Measurements from ENCODE around the gene ABCE1.

Gene ABCE1

GRCh38 chr4:145097821-145098674, at the start of gene ABCE1, which contains the start of gene ANAPC10:
Gene ABCE1 (plus strand): TSS chr4:145098311. CDS start chr4:145104413, 6,102 bp downstream.
Gene ANAPC10 (minus strand): TSS chr4:145098196. CDS start chr4:145096099, 2,097 bp downstream.
- peak; percentile 96 for DNase-seq

DNA sequence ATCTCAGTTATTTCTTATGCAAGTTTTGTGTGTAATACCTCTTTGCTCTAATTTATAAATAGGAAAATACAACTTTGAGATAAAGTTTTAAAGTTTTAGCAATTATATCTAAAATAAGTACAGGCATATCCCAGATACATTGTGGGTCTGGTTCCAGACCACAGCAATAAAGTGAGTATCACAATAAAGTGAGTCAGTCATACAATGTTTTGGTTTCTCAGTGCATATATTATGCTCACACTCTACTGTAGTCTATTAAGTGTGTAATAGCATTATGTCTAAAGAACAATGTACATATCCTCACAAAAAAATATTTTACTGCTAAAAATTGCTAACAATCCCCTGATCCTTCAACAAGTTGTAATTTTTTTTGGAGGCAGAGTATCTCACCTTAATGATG, 49.3 kb upstream of the ABCE1 start:
- DNase-seq: no peak

- DNase-seq: no peak
Observed at GRCh38 chr4:145049241-145049640, 48.9 kb upstream of the ABCE1 start.

- DNase-seq: no peak
Observed at GRCh38 chr4:145055533-145056257, 42.4 kb upstream of the ABCE1 start.

DNA sequence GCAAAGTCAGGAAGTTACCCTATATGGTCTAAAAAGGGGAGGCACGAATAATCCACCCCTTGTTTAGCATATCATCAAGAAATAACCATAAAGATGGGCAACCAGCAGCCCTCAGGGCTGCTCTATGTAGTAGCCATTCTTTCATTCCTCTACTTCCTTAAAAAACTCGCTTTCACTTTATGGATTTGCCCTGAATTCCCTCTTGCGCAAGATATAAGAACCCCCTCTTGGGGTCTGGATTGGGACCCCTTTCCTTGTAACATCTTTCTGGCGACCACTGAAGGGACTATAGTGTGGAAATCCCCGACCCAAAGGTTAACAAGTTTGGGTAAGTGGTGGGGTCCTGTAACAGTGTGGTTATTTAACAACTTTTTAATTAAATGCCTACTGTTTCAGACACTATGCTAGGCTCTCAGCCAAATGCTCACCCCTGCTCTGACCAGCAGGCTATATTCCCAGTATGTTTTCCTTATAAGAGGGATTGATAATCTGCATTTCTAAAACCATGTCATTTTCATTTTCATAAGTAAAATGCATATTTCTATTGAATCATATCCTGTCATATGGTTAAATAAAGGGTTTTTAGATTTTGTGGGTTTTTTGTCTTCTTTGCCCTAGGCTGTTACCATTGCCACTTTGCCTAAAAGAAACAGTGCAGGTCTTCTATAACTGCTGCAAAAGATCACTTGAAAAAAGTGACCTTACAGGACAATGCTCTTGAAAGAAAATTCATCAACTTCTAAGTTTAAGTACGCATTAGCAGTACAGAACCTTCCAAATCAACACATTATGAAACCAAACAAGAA, 41.6 kb upstream of the ABCE1 start:
- DNase-seq: no peak

DNA sequence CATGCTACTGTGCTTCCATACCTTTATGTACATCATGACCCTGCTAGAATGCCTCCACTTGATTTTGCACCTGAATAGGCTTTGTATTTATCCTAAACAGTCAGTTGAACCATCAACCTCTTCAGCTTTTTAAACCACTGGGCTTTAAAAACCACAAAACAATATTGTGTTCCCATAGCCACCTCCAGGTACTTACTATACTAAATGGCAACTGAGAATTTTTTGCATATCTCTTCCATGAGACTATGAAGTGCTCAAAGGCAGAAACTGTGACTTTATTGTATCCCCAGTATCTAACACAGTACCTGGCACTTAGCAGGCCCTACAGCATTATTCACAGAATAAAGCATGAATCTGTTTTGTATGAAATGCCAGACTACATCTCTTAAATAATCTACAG, 39.9 kb upstream of the ABCE1 start:
- no peak for DNase-seq

GRCh38 chr4:145061318-145061920, 36.7 kb upstream of the ABCE1 start:
- no peak for DNase-seq

DNA sequence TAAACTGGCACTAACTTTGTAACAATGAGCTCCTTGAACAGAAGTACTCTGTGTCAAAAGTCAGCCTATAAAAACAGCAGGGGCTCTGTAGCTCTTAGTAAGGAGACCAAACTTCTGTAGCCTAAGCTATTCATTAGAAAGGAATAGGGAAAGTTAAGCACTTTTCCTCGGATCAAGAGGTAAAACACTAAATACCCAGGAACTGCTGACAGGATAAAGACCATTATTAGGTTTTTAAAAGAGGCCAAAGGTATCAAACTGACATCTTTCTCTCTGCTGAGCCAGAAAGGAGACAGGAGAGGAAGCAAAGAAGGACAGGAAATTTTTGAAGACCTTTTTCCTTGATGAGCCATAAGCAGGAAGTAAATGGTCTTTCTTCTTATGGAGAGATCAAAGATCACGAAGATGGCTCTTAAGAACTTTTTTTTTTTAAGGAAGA, 32.0 kb upstream of the ABCE1 start:
- no peak for DNase-seq

- DNase-seq: no peak
Observed at GRCh38 chr4:145069361-145069760, 28.8 kb upstream of the ABCE1 start.

DNA sequence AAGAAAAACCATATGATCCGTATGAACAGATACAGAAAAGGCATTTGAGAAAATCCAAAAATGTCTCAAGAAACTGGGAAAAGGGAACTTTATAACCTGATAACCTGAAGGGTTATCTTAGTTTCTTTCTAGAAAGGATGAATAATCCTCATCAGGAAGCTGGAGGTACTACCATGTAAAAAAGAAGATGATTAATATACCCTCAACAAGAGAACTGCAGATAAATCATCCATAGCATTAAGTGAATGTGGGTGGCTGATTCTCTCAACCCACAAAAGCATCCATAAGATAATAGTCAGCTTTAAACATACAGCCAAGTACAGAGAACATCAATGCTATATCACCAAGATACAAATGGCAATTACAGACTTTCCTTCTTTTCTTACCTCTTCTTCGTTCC, 26.6 kb upstream of the ABCE1 start:
- no peak for DNase-seq

DNA sequence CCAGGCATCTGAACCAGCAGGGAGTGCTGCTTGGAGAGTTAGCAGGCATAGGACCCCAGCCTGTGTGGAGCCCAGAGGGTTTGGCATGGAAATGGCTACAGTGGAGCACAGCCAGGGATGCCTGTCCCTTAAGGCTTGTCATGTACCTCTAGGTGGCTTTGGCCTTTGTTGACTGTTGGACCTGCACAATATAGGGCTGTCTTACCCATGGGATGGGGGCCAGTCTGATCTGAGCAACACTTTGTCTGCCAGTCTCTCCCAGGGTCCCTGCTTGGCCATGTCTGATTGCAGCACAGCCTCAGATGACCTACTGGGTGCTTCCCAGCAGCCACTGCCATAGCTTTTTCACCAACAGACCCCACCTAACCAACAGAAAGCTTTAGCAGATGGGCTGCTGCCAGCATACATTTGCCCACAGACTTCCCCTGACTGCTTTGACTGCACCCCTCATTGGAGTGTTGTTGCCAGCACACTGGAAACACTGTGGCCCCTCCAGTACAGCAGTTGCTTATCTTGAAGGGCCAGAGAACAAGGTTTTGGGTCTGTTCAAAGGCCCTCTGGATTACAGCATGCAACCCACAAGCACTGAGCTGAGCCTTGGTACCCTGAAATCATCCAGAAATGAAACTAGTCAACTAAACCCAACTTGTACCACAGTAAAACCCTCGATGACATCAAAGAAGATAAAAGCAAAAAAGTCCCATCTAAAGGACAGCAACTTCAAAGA, 22.2 kb upstream of the ABCE1 start:
- DNase-seq: no peak

DNA sequence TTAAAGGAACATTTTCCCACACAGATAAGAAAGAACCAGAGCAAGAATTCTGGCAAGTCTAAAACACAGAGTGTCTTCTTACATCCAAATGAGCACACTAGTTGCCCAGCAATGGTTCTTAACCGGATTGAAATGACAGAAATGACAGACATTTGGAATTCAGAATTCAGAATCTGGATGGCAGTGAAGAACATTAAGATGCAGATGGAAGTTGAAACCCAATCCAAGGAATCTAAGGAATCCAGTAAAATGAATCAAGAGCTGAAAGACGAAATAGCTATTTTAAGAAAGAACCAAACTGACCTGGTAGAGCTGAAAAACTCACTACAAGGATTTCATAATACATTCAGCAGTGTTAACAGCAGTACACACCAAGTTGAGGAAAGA, 21.6 kb upstream of the ABCE1 start:
- DNase-seq: no peak

GRCh38 chr4:145081756-145082155, 16.4 kb upstream of the ABCE1 start:
- DNase-seq: no peak

DNA sequence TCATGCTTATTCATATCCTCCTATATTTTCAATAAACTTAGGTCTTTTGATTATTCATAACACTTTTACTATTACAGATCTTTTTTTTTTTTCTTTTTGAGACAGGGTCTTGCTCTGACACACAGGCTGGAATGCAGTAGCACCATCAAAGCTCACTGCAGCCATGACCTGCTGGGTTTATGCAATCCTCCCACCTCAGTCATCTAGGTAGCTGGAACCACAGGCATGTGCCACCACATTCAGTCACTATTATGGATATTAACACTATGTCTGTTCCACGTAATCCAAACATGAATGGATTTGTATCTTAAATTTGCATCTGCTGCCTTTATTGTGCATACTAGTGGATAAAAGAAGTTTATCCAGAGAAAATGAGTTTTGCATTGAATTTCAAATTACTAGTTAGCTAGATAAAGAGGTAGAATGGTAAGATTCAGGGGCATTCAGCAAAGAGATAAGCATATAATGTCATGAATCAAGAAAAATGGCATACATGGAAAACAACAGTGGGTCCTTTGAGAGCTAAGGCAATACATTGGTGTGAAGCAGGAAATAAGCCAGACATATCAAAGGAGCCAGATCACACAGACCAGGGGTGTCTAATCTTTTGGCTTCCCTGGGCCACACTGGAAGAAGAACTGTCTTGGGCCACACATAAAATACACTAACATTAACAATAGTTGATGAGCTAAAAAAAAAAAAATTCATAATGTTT, 14.1 kb upstream of the ABCE1 start:
- no peak for DNase-seq

- no peak for DNase-seq
Observed at GRCh38 chr4:145090380-145090779, 7.7 kb upstream of the ABCE1 start.

DNA sequence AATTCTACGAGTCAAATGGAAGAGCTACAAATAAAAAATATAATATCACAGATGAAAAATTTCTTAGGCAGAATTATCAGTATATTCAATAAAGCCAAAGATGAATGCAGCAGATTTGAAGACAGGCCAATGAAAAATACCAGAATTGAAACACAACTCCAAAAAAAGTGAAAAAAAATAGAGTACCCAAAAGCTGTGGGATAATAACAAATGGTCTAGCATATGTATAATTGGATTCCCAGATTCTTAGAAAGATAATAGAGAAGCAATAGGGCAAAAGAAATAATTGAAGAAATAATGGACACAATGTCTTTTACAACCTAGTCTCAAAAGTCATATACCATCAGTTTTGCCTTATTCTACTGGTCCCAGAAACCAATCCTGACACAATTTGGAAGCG, 4.5 kb upstream of the ABCE1 start:
- DNase-seq: no peak

- no peak for DNase-seq
Observed at GRCh38 chr4:145097331-145097820, 735 bp upstream of the ABCE1 start.

GRCh38 chr4:145098675-145099037, 545 bp downstream of the ABCE1 start:
- no peak for DNase-seq

DNA sequence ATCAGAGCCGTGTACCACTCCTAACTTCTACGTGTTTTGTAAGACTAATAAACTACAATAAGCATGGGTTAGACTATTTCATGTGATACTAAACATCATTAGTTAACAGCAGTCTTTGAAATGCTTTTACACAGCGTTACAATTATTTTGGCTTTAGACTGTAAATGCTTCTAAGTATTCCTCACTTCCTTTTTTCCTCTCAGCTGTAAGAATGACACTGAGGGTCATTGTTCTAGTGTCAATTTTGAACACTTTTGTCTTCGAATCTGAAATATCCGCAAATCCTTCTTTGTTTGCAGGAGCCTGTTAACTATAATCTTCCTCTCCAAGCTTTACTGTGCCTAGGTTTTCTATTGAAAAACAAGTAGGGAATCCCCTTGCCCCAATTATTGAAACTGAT, 1.5 kb downstream of the ABCE1 start:
- DNase-seq: no peak

GRCh38 chr4:145101091-145101490, 3.0 kb downstream of the ABCE1 start:
- DNase-seq: no peak

- no peak for DNase-seq
Observed at GRCh38 chr4:145102619-145103018, 4.5 kb downstream of the ABCE1 start.

All from NCI-H2029 (cell line).